ENCODE results near the gene NEGR1.

Gene NEGR1

DNA sequence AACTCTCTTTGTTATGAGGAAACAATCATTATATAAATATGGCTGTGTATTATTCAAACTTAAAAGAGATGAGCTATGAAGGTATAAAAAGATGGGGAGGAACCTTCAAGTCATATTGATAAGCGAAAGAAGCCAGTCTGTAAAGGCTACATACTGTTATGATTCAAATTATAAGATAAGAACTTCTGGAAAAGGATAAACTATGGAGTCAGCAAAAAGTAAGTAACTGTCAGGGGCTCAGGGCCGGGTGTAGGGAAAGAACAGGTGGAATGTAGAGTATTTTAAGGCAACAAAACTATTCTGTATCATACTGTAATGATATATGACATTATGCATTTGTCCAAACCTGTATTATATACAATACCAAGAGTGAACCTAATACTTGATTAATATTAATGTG, 628.4 kb downstream of the NEGR1 start:
- Histone ChIP-seq H3K4me3 (ENCODE audit: low read depth, low read length) (no peak overlapping the region), H3K36me3 (ENCODE audit: insufficient read depth, low read length) (no peaks in the 10 kb centered on the region), H3K27me3 (ENCODE audit: insufficient read depth, low read length) (no peaks in the 10 kb centered on the region), H3K4me1 (ENCODE audit: control insufficient read depth, insufficient read depth, low read length, unreplicated experiment) (no peaks in the 10 kb centered on the region), H2AFZ (ENCODE audit: low read length, unreplicated experiment) (no peak overlapping the region), H3K27ac (ENCODE audit: low read depth, low read length) (no peak overlapping the region), H3K79me2 (ENCODE audit: control insufficient read depth, insufficient read depth, low read length, unreplicated experiment) (no peaks in the 10 kb centered on the region)

DNA sequence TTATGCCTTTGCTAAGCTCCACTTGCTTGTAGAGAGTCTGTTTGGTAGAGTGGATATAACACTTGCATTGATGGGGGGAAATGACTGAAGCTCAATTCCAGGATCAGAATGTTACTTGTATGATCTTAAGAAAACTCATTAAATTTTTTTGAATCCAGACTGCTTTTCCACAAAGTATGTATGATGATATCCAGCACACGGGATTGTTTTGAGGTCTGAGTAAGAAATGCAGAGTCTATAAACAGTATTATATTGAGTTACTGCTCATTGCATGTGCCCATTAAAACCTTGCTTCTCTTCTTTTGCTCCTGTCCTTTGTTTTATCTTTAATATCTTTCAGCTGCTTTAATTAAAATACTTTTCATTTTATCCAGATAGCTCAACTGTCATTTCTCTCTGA, 631.1 kb downstream of the NEGR1 start:
- Histone ChIP-seq H3K79me2 (ENCODE audit: control insufficient read depth, insufficient read depth, low read length, unreplicated experiment) (no peaks in the 10 kb centered on the region), H3K4me1 (ENCODE audit: control insufficient read depth, insufficient read depth, low read length, unreplicated experiment) (no peaks in the 10 kb centered on the region), H3K27ac (ENCODE audit: low read depth, low read length) (no peak overlapping the region), H3K36me3 (ENCODE audit: insufficient read depth, low read length) (no peaks in the 10 kb centered on the region), H2AFZ (ENCODE audit: low read length, unreplicated experiment) (no peak overlapping the region), H3K4me3 (ENCODE audit: low read depth, low read length) (no peak overlapping the region), H3K27me3 (ENCODE audit: insufficient read depth, low read length) (no peaks in the 10 kb centered on the region)

- H3K36me3 ChIP-seq (ENCODE audit: insufficient read depth, low read length) = no peaks in the 10 kb centered on the region
- no peaks in the 10 kb centered on the region for H3K27me3 ChIP-seq (ENCODE audit: insufficient read depth, low read length)
- no peaks in the 10 kb centered on the region for H3K79me2 ChIP-seq (ENCODE audit: control insufficient read depth, insufficient read depth, low read length, unreplicated experiment)
- H2AFZ ChIP-seq (ENCODE audit: low read length, unreplicated experiment) = no peak overlapping the region
- H3K4me3 ChIP-seq (ENCODE audit: low read depth, low read length) = no peak overlapping the region
- no peak overlapping the region for H3K27ac ChIP-seq (ENCODE audit: low read depth, low read length)
- no peaks in the 10 kb centered on the region for H3K4me1 ChIP-seq (ENCODE audit: control insufficient read depth, insufficient read depth, low read length, unreplicated experiment)
These were observed 632.2 kb downstream of the NEGR1 start for GRCh38 chr1:71650119-71650518.

DNA sequence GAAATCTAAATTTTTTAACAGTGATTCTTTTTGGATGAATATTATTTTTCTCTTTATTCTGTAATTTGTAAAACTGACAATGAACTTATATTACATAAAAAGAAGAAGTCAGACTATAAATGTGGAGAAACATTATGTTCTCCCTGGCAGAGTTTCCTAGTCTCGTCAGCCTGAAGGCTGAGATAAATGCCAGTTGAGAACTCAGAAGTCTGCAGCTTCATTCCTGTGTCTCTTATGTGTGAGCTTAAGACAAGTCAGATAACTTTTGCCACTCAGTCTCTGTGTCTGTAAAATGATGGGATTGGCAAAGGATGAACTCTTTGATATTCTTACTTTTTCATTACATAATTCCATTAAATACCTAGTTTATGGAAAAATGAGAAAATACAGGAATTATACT, 632.7 kb downstream of the NEGR1 start:
- H3K27ac ChIP-seq (ENCODE audit: low read depth, low read length) = no peak overlapping the region
- H2AFZ ChIP-seq (ENCODE audit: low read length, unreplicated experiment) = no peak overlapping the region
- no peaks in the 10 kb centered on the region for H3K79me2 ChIP-seq (ENCODE audit: control insufficient read depth, insufficient read depth, low read length, unreplicated experiment)
- H3K27me3 ChIP-seq (ENCODE audit: insufficient read depth, low read length) = no peaks in the 10 kb centered on the region
- H3K4me1 ChIP-seq (ENCODE audit: control insufficient read depth, insufficient read depth, low read length, unreplicated experiment) = no peaks in the 10 kb centered on the region
- H3K36me3 ChIP-seq (ENCODE audit: insufficient read depth, low read length) = no peaks in the 10 kb centered on the region
- no peak overlapping the region for H3K4me3 ChIP-seq (ENCODE audit: low read depth, low read length)

GRCh38 chr1:71647513-71648300, 634.6 kb downstream of the NEGR1 start:
- Histone ChIP-seq H2AFZ (ENCODE audit: low read length, unreplicated experiment) (no peak overlapping the region), H3K4me3 (ENCODE audit: low read depth, low read length) (no peak overlapping the region), H3K27ac (ENCODE audit: low read depth, low read length) (no peak overlapping the region), H3K79me2 (ENCODE audit: control insufficient read depth, insufficient read depth, low read length, unreplicated experiment) (no peaks in the 10 kb centered on the region), H3K4me1 (ENCODE audit: control insufficient read depth, insufficient read depth, low read length, unreplicated experiment) (no peaks in the 10 kb centered on the region), H3K27me3 (ENCODE audit: insufficient read depth, low read length) (no peaks in the 10 kb centered on the region), H3K36me3 (ENCODE audit: insufficient read depth, low read length) (no peaks in the 10 kb centered on the region)

DNA sequence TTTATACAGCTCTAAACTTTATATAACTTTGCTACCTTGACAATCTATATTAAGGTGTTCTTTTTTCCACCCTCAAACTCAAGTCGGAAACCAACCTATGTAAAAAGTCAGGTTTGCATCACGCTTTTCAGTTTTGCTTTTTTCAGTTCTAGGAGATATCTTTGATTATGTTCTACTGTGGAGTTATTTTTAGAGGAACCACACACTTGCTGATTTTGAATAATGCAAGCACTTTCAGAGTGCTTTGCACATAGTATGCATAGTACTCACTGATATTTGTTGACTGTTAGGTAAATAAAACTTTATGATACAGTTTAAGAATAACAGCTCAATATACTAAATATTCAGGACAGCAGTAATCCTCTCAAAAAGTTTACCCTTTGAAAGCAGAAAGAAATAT, 637.3 kb downstream of the NEGR1 start:
- Histone ChIP-seq H3K36me3 (ENCODE audit: insufficient read depth, low read length) (no peaks in the 10 kb centered on the region), H3K4me1 (ENCODE audit: control insufficient read depth, insufficient read depth, low read length, unreplicated experiment) (no peaks in the 10 kb centered on the region), H3K4me3 (ENCODE audit: low read depth, low read length) (no peak overlapping the region), H2AFZ (ENCODE audit: low read length, unreplicated experiment) (no peak overlapping the region), H3K27ac (ENCODE audit: low read depth, low read length) (no peak overlapping the region), H3K27me3 (ENCODE audit: insufficient read depth, low read length) (no peaks in the 10 kb centered on the region), H3K79me2 (ENCODE audit: control insufficient read depth, insufficient read depth, low read length, unreplicated experiment) (no peaks in the 10 kb centered on the region)

- Histone ChIP-seq H3K27me3 (ENCODE audit: insufficient read depth, low read length) (no peaks in the 10 kb centered on the region), H3K36me3 (ENCODE audit: insufficient read depth, low read length) (no peaks in the 10 kb centered on the region), H3K79me2 (ENCODE audit: control insufficient read depth, insufficient read depth, low read length, unreplicated experiment) (no peaks in the 10 kb centered on the region), H3K27ac (ENCODE audit: low read depth, low read length) (no peak overlapping the region), H3K4me1 (ENCODE audit: control insufficient read depth, insufficient read depth, low read length, unreplicated experiment) (peaks cover 4% of the 10 kb centered on the region), H3K4me3 (ENCODE audit: low read depth, low read length) (no peak overlapping the region), H2AFZ (ENCODE audit: low read length, unreplicated experiment) (no peak overlapping the region)
These were observed 640.4 kb downstream of the NEGR1 start for GRCh38 chr1:71641903-71642302.

GRCh38 chr1:71640998-71641397, 641.3 kb downstream of the NEGR1 start:
- Histone ChIP-seq H3K4me3 (ENCODE audit: low read depth, low read length) (no peak overlapping the region), H3K36me3 (ENCODE audit: insufficient read depth, low read length) (no peaks in the 10 kb centered on the region), H2AFZ (ENCODE audit: low read length, unreplicated experiment) (no peak overlapping the region), H3K79me2 (ENCODE audit: control insufficient read depth, insufficient read depth, low read length, unreplicated experiment) (no peaks in the 10 kb centered on the region), H3K4me1 (ENCODE audit: control insufficient read depth, insufficient read depth, low read length, unreplicated experiment) (peaks cover 4% of the 10 kb centered on the region), H3K27ac (ENCODE audit: low read depth, low read length) (no peak overlapping the region), H3K27me3 (ENCODE audit: insufficient read depth, low read length) (no peaks in the 10 kb centered on the region)

DNA sequence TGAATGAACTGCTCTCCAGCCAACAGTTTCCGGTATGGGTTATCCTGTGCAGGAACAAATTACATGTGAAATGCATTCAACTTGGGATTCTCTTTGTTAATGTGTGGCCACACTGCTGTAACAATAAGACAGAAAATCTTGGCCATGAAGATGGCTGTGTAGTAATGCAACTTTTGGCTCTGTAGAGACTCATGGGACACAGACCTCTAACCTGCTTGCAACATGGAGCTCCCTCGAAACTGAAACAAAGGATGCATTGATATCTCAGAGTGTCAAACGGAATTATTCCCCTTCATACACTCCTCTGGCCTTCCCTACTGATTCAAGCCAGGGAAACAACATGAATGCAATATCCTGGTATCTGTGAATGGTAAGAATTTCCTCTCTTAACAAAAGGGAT, 642.2 kb downstream of the NEGR1 start:
- Histone ChIP-seq H3K4me1 (ENCODE audit: control insufficient read depth, insufficient read depth, low read length, unreplicated experiment) (peaks cover 4% of the 10 kb centered on the region), H3K27ac (ENCODE audit: low read depth, low read length) (no peak overlapping the region), H3K4me3 (ENCODE audit: low read depth, low read length) (no peak overlapping the region), H2AFZ (ENCODE audit: low read length, unreplicated experiment) (no peak overlapping the region), H3K27me3 (ENCODE audit: insufficient read depth, low read length) (no peaks in the 10 kb centered on the region), H3K79me2 (ENCODE audit: control insufficient read depth, insufficient read depth, low read length, unreplicated experiment) (no peaks in the 10 kb centered on the region), H3K36me3 (ENCODE audit: insufficient read depth, low read length) (no peaks in the 10 kb centered on the region)

- Histone ChIP-seq H3K36me3 (ENCODE audit: insufficient read depth, low read length) (no peaks in the 10 kb centered on the region), H2AFZ (ENCODE audit: low read length, unreplicated experiment) (no peak overlapping the region)
These were observed 644.1 kb downstream of the NEGR1 start for GRCh38 chr1:71638081-71638766.

GRCh38 chr1:71635568-71635967, 646.8 kb downstream of the NEGR1 start:
- Histone ChIP-seq H3K36me3 (ENCODE audit: insufficient read depth, low read length) (no peaks in the 10 kb centered on the region), H3K4me1 (ENCODE audit: control insufficient read depth, insufficient read depth, low read length, unreplicated experiment) (peaks cover 4% of the 10 kb centered on the region), H3K79me2 (ENCODE audit: control insufficient read depth, insufficient read depth, low read length, unreplicated experiment) (no peaks in the 10 kb centered on the region), H3K4me3 (ENCODE audit: low read depth, low read length) (no peak overlapping the region), H3K27ac (ENCODE audit: low read depth, low read length) (no peak overlapping the region), H2AFZ (ENCODE audit: low read length, unreplicated experiment) (no peak overlapping the region), H3K27me3 (ENCODE audit: insufficient read depth, low read length) (no peaks in the 10 kb centered on the region)

More at GRCh38 chr1:71638081-71638766, 644.1 kb downstream of the NEGR1 start:
- Histone ChIP-seq H3K27ac (ENCODE audit: low read depth, low read length) (no peak overlapping the region), H3K27me3 (ENCODE audit: insufficient read depth, low read length) (no peaks in the 10 kb centered on the region), H3K4me1 (ENCODE audit: control insufficient read depth, insufficient read depth, low read length, unreplicated experiment) (peaks cover 4% of the 10 kb centered on the region), H3K79me2 (ENCODE audit: control insufficient read depth, insufficient read depth, low read length, unreplicated experiment) (no peaks in the 10 kb centered on the region), H3K4me3 (ENCODE audit: low read depth, low read length) (no peak overlapping the region)

All from ACC112 (cell line).